HG03066 (cell line): ENCODE data around the gene SRSF2.
"Not testable (repeated sequence)": the region's sequence is repeated elsewhere in the genome, so short reads cannot be mapped to it uniquely, and the experiment has no call there.

Experiments used
- ATAC-seq: cut with Tn5 transposase; IDR thresholded peaks from one replicate; pipeline ENCODE4 v1.9.1; 2021; ENCODE audit warnings: low read depth; ENCODE audit not compliant: unreplicated experiment

The SRSF2 gene, protein sequence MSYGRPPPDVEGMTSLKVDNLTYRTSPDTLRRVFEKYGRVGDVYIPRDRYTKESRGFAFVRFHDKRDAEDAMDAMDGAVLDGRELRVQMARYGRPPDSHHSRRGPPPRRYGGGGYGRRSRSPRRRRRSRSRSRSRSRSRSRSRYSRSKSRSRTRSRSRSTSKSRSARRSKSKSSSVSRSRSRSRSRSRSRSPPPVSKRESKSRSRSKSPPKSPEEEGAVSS

GRCh38 chr17:76737082-76737675, at the start of gene SRSF2:
Gene SRSF2 (minus strand): TSS chr17:76737331. CDS start chr17:76737160, 171 bp downstream.
- peak; percentile 54 for ATAC-seq

DNA sequence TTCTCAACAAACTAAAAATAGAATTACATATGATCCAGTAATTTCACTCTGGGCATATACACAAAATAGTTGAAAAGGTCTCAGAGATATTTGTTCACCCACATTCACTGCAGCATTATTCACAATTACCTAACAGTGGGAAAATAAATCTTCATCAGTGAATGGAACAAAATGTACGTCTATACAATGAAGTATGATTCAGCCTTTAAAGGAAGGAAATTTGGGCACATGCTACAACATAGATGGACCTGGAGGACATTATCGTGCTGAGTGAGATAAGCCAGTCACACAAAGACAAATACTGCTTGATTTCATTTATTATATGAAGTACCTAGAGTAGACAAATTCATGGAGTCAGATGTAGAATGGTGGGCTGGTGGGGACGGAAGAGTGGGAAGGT, 47.8 kb upstream of the SRSF2 start:
- no peak for ATAC-seq

DNA sequence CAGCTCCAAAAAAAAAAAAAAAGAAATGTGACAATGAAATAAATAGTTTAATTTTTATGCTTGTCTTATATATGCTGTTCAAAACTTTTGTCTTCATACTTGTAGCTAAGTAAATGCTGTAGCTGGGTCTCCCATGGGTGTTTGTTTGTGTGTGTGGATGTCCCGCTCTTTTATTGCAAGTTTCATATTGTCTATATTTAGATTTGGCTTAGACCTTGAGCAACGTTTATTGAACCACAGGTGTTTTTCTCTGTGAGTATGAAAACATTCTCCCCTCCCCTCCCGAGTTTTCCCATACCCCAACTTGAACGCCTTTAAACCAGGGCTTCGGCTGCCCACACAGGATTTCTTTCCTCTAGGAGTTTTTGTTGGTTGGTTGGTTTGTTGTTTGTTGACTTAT, 46.0 kb upstream of the SRSF2 start:
- no peak for ATAC-seq

GRCh38 chr17:76781056-76781982, 44.2 kb upstream of the SRSF2 start:
- no peak for ATAC-seq

DNA sequence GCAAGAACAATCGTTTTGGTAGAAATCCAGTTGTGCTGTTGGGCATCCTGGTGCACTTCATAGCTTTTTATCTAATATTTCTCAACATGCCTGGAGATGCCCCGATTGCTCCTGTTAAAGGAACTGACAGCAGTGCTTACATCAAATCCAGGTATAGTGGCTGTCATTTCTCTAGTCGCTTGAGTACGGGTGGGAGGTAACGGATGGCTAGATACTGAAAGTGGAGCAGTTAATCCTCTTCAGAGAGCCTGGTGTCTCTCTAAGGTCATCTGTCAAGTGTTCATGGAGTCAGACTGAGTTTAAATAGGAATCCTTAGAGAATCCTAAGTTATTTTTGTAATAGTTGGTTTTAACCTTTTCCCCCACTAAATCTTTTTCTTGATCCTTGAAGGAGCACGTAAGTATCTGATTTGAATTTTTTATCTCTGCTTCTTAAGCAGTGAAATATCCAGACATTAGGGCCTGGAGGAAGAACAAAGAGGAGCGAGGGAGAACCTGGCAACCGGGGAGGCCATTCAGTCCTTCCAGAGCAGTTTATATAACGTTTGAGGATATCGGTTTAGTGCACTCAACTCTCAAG, 38.0 kb upstream of the SRSF2 start:
- ATAC-seq, result no peak

- no peak for ATAC-seq
Measured at GRCh38 chr17:76772842-76773525, 35.9 kb upstream of the SRSF2 start.

- ATAC-seq, result no peak
Measured at GRCh38 chr17:76758570-76758969, 21.4 kb upstream of the SRSF2 start.

DNA sequence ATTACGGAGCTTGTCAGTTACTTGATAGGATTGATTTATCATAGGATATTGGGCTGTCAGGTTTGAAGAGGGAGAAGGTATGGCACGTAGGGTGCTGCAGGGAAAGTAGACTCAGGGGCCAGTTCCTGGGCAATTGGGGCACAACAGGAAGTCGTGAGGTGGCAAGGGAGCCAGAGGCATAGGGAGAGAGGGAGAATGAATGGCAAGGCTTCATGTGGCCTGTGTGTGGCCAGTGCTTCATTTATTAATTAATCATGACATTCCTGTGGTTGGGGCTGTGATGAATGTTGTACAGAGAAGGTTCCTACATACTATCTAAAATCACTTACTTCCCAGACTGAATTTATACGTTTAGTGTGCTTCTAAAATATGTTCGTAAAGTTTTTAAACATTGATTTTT, 20.1 kb upstream of the SRSF2 start:
- ATAC-seq, result no peak

GRCh38 chr17:76755285-76755684, 18.2 kb upstream of the SRSF2 start:
- no peak for ATAC-seq

GRCh38 chr17:76753061-76753961, 16.2 kb upstream of the SRSF2 start:
- no peak for ATAC-seq

- no peak for ATAC-seq
Measured at GRCh38 chr17:76752006-76752405, 14.9 kb upstream of the SRSF2 start.

GRCh38 chr17:76751416-76751993, 14.4 kb upstream of the SRSF2 start:
- no peak for ATAC-seq

GRCh38 chr17:76748657-76749056, 11.5 kb upstream of the SRSF2 start:
- no peak for ATAC-seq

DNA sequence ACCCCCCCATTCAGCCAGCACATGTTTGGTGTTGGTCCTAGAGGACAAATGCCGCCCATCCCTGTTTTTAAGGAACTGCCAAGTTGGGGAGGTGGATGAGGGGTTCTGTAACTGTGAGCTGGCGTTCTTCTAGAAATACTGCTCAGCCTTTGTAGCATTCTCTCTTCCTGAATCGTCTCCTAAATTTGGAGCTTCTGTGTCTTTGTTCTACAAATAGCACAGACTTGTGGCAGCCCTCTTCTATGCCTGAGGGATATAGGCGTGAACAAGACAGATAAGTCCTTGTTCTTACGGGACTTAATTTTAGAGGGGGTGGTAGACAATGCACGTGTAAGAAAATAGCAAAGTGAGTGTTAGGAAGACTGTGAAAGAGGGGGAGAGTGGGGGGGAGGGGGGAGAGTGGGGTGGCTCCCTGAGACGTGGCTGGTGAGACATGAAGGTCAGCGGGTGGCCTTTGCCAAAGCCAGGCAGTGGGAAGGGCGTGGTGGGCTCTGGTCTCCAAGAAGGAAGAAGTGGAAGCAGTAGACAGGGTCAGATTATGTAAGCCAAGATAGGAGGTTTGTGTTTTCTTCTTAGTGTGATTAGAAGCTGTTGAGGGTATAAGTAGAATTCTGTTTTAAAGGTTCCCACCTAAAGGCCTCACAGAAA, 10.7 kb upstream of the SRSF2 start:
- no peak for ATAC-seq

GRCh38 chr17:76745785-76746184, 8.7 kb upstream of the SRSF2 start:
- ATAC-seq, result not testable (repeated sequence)

DNA sequence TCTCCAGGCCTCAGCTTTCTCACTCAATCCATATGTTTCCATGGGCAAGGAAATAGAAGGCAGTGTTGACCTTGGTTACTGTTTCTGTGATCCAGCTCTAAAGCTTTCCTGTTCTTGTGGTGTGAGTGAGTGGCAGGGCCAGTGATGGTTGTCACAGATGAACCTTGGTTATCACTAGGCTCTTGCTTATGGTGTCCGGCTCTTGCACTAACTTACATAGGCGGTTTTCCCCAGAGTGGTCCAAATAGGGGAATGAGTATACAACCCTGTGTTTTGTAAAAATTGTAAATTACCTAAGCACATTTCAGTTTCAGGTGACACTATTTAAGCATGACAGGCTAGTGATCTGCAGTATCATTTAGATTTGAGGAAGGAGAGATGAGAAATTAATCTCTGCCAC, 7.6 kb upstream of the SRSF2 start:
- ATAC-seq, result no peak

- no peak for ATAC-seq
Measured at GRCh38 chr17:76742958-76743357, 5.8 kb upstream of the SRSF2 start.

DNA sequence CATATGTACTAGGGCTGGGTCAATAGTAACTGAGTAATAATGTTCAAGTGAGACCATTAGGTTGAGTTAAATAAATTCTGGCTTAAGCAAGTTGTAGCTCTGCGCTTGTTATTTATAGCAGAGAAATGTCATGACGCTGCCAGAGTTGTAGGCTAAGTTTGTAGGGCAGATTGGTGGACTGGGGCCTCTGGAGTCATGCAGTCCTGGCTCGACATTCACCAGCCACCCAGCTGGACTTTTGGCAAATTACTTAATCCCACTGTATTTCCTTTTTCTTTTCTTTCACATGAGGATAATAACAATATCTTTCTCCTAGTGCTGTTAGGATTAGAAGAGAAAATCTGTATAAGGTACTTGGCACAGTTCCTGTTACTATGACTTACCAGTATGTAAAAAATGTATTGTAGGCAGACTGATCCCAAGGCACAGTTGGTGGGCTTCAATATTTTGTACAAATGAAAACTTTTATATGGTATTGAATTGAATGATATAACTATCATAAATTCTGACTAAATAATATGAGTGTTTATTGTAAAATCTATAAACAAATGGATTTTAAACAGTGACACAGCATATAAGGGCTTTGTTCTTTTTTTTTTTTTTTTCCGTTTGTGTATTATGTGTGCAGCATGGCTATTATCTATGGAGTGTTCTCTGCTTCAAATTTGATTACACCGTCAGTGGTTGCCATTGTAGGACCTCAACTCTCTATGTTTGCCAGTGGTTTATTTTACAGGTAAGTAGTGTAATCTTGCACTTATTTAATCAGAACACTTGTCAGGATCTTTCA, 3.4 kb upstream of the SRSF2 start:
- no peak for ATAC-seq
